GM12872 (cell line): Measurements from ENCODE around the gene HIP1R.

Source experiments
- CTCF ChIP-seq: IDR thresholded peaks from 3 replicates; pipeline ENCODE4 v1.5.1; 2011; ENCODE audit warnings: low read depth, mild to moderate bottlenecking, low read length, moderate library complexity; ENCODE audit not compliant: insufficient read depth

The HIP1R gene

DNA sequence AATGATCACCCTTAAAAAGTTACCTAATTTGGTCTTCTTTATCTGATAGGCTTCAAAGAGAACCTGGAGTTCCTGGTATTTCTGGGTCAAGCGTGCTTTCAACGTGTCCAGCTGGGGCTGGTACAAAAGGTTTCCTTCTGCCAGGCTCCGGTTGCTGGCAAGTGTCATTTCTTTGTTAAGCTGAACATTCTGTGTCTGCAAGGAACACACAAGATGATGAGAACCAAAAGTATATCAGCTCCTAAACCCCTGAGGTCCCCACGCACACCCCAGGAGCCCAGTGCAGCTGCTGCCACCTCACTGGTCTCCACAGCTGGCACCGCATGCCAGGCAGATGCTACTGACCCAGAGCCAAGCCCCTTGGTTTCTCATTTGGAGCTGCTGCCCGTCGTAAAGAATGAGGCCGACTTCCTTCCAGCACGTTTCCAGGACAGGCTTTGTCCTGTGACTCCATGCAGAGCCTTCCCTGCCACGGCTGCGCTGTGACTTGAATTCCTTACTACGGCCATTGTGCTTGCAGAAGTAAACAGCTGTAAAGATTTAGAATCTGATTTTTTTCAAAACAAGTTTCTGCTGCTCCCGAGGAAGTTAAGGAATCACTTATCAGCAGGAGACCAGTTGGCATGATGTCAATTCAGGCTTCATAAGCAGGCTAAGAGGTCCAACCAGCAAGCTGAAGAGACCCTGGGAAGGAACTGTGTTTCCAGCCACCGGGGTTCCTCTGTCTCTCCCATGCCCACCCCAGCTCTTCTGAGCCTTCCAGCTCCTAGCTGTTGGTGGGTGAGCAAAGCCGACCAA lies 35.8 kb downstream of the HIP1R start:
- TF ChIP-seq CTCF = no peak

- TF ChIP-seq CTCF = no peak
Observed at GRCh38 chr12:122871851-122872780, 36.9 kb downstream of the HIP1R start.

GRCh38 chr12:122872815-122873361 lies 37.6 kb downstream of the HIP1R start:
- no peak for TF ChIP-seq CTCF

GRCh38 chr12:122873540-122873939 lies 38.3 kb downstream of the HIP1R start:
- TF ChIP-seq CTCF = no peak

DNA sequence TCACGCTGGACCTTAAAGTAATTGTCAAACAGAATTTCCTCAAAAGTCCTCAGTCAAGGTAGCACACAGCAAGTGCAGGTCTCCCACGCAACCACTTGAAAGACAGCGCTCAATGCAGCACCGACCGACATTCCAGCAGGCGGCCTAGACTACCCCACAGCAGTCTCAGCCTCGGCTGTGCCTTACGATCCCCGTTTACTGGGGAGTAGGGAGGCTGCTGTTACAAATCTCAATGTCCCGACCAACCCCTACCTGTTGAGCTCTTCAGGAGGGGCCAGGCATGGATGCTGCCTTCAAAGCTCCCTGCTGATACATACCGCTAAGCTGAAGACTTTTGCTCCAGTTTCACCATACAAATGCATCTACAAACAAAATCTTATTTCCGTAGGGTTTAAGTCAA lies 38.8 kb downstream of the HIP1R start:
- TF ChIP-seq CTCF = no peak

GRCh38 chr12:122875590-122876220 lies 40.4 kb downstream of the HIP1R start:
- TF ChIP-seq CTCF = no peak

DNA sequence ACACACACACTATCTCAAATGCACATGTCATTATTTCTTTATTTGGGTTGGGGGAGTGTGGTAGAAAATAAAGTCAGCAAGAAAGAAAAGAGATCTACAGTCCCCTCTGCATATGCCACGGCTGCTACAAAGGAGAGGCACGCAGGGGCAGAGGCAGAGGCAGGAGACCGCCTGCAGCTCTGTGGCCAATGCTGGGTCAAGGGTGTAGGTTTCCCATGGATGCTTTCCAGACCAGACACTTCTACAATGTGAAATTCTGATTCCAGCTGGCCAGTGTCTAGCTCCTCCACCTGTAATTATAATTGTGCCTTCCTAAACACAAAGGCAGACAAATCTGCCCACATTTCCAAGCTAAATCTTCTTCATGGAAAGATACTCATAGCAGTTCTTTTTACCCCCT lies 41.5 kb downstream of the HIP1R start:
- TF ChIP-seq CTCF = no peak
